Measurements from ENCODE around the gene GALNT7.
A peak's percentile ranks its signal among the peaks of the same experiment; 100 is the strongest.
"Not testable (repeated sequence)": the region's sequence is repeated elsewhere in the genome, so short reads cannot be mapped to it uniquely, and the experiment has no call there.

Gene GALNT7, protein sequence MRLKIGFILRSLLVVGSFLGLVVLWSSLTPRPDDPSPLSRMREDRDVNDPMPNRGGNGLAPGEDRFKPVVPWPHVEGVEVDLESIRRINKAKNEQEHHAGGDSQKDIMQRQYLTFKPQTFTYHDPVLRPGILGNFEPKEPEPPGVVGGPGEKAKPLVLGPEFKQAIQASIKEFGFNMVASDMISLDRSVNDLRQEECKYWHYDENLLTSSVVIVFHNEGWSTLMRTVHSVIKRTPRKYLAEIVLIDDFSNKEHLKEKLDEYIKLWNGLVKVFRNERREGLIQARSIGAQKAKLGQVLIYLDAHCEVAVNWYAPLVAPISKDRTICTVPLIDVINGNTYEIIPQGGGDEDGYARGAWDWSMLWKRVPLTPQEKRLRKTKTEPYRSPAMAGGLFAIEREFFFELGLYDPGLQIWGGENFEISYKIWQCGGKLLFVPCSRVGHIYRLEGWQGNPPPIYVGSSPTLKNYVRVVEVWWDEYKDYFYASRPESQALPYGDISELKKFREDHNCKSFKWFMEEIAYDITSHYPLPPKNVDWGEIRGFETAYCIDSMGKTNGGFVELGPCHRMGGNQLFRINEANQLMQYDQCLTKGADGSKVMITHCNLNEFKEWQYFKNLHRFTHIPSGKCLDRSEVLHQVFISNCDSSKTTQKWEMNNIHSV

DNA sequence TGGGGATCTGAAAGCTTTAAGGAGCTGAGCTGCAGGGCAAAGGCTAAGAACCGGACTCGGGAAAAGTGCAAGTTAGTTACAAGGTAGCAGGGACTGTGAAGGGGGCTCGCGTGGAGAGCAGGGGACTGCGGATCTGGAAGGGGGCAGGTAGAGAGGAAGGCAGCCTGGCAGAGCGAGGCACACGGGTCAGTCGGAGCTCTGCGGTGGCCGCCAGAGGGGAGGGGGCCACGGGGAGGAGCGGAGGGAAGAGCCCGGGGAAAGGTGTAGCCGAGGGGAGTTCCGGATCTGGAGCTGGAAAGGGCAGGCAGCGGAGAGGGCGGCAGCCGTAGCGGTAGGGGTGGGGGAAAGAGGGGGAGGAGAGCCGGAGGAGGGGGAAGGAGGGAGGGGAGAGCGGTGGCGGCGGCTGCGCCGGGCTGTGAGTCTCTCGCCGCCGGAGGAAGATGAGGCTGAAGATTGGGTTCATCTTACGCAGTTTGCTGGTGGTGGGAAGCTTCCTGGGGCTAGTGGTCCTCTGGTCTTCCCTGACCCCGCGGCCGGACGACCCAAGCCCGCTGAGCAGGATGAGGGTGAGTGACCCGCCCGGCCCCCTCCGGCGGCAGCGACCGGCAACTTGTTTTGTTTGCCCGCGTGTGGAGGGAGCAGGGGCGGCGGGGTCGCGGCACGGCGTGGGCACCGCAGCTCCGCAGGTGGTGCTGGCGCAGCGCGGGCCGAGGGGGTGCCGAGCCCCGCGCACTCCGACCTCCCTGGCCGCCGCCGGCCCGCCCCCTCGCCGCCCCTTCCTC is at the start of gene GALNT7:
GALNT7 (plus strand) TSS at position 416 of the 782 bp plus-strand sequence; CDS start at position 441, 25 bp downstream.
- DNase-seq (ENCODE audit: low read depth in 2 of 2), result no peak

DNA sequence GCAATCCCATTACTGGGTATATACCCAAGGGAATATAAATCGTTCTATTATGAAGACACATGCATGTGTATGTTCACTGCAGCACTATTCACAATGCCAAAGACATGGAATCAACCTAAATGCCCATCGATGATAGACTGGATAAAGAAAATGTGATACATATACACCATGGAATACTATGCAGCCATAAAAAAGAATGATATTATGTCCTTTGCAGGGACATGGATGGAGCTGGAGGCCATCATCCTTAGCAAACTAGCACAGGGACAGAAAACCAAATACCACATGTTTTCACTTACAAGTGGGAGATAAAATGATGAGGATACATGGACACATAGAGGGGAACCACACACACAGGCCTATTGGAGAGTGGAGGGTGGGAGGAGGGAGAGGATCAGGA is 49.8 kb upstream of the GALNT7 start:
- DNase-seq (ENCODE audit: low read depth in 2 of 2), result not testable (repeated sequence)

DNA sequence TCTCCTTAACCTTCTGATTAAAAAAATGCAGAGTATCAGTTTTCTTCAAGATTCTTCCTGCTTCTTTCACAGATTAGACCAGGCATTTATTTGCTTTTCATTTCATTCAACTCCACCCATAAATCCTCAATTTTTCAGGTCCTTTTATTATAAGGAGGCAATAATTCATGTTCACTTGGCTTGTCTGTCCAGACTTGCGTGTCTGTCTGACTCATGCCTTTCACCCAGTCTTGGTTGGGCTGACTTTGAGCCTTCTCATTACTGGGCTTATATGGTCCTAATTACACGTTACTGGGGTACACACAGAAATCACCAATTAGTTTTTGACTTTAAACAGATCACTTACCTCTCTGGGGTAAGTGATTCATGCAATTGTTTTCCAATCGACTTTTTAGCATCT is 48.8 kb upstream of the GALNT7 start:
- no peak for DNase-seq (ENCODE audit: low read depth in 2 of 2)

DNA sequence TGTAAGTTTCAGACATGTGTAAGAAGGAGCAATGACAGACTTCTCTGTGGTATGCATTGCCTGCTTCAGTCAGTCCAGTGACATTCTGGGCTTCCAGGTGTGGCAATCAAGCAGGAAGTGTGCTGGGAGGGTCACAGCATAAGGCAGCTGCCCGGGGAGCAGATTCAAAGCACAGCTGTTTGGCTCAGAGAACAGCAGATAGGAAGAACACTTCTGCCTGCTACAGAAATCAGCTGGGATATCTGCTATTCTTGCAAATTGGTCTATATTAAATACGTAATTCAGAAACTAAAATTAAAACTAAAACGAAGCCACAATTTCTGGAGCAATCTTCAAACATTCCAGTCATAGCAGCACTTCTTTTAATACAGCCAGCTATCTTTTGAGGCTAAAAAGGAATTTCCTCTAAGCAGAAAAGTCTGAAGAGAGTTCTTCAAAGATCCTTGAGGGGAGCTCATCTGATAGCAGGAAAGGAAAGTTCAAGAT is 47.5 kb upstream of the GALNT7 start:
- DNase-seq (ENCODE audit: low read depth in 2 of 2), result peak; percentile 12 to 13

DNA sequence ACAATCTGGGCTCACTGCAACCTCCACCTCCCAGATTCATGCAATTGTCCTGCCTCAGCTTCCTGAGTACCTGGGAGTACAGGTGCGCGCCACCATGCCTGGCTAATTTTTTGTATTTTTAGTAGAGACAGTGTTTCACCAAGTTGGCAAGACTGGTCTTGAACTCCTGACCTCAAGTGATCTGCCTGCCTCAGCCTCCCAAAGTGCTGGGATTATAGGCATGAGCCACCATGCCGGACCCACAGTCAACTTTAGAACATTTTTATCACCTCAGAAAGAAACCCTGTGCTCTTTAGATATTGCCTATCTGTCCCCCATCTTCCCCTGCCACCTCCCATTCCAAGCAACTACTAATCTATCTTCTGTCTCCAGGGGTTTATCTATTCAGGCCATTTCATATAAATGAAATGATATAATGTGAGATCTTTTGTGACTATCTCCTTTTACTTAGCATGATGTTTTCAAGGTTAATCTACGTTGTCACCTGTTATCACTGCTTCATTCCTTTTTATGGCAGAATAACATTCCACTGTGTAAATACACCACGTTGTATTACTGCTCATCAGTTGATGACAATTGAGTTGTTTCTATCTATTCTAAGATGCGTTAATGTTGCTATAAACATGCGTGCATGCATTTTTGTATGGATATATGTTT is 44.3 kb upstream of the GALNT7 start:
- no peak for DNase-seq (ENCODE audit: low read depth in 2 of 2)

DNA sequence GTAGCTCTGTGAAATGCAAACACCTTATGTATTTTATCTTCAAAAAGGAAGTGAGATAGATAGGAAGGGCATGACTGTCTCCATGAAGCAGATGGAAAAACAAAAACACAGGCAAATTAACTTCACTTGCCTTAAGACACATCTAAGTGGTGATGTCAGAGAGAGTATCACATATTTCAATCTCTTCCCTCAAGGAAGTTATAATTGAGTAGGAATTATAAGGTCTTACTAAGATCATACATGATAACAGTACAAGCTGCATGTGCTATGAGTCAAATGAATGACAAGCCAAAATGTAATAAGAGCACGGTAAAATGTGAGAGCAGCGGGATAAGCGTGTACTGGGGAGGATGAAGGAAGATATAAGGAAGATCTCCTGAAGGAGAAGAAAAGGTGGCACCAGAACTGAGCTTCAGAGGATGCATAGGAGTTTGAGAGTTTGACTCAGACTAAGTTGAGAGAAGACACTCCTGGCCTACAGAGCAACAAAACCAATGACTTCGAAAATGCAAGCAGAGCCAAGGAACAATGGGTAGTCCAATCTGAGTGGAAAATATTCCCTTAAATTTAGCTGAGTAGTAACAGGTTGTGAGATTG is 43.3 kb upstream of the GALNT7 start:
- no peak for DNase-seq (ENCODE audit: low read depth in 2 of 2)

DNA sequence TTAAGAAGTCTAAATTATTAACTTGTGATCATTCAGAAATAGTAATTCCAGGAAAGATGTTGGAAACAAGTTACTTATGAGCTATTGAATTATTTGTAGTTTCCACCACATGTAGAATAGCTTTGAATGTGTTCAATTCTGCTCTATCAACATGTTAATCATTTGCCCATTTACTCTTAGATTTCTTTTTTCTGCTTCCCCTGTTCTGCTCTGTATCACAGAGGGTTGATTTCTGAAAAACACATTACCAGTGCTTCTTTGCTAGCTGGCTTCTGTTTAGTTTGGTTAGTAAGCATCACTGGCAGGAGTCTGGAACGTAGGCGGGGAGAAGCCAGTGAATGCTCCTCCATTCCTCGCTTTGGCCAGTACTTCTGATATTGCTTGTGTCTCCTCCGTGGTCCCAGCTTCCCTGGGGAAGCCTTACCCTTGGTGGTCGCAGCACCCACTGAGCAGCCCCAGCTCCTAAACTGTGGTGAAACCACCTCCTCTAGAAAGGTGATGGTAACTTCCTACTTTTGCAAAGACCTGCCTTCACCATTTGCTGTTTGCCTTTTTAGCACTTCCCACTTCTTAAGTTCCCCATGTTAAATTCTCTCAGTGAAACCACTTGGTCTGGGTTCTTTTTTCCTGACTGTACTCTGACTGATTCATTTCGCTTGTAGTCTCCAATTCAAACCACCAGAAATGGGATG is 40.3 kb upstream of the GALNT7 start:
- no peak for DNase-seq (ENCODE audit: low read depth in 2 of 2)

DNA sequence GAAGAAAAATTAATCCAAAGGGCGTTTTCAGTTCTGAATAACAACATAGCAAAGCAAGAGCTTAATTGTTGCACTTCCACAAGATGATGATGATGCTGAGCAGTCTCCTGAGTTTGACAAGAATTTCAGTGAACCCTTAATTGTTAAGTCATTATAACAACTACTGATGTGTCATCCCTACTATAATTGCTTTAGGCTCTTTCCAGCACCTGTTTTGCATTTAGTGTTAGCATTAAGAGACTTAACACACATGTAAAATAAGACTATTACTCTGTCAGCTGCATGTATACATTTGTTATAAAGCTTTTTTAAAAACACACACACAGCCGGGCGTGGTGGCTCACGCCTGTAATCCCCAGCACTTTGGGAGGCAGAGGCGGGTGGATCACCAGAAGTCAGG is 37.9 kb upstream of the GALNT7 start:
- no peak for DNase-seq (ENCODE audit: low read depth in 2 of 2)

DNA sequence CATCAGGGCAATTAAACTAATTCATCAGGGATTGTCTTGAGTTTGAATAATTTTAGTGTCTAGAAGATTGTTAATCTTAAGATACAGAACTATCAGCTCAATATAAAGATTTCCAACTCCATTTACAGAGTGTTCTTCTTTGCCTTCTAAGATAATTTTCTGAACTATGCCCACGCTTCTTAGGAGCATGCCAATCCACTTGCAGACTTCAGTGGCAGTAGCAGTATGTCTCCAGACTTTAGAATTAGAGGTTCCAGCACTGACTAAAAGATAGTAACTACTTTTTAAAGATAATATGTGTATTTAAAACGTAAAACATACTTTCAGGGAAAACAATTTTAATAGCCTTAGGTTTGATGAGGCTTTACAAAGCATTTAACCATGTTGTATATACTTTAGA is 34.2 kb upstream of the GALNT7 start:
- DNase-seq (ENCODE audit: low read depth in 2 of 2), result no peak

DNA sequence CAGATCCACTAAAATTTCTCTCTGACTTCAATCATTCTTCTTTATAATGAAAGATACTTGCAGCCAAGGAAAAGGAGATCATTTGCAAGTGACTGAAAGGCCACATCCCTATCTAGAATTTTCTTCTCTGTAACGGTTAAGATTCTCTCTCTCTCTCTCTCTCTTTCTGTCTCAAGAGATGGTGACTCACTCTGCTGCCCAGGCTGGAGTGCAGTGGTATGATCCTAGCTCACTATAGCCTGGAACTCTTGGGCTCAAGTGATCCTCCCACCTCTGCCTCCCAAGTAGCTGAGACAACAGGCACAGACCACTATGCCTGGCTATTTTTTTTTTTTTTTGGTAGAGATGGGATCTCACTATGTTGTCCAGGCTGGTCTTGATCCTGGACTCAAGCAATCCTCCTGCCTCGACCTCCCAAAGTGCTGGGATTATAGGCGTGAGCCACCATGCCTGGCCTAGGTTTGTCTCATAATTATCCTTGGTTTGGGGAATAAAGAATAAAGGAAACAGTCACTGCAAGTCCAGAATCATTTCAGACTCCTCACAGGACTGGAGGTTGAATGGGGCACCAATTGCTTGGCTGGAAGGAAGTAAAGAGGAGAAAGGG is 33.3 kb upstream of the GALNT7 start:
- no peak for DNase-seq (ENCODE audit: low read depth in 2 of 2)

DNA sequence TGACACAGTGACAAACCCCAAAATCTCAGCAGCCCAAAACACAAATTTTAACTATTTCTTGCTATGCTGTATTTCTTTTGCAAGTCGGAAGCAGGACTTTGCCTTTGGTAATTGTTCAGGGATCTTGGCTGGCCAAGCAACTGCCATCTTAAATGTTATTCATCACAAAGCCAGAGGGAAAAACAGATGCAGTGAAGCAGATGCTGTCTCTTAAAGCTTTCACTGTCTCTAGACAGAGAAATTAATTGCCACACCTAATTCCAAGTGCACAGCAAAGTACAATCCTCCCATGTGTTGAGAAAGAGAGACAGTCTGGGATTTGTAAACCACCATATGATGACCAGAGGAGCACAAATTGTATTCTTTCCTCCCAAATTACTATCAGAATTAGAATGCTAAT is 30.0 kb upstream of the GALNT7 start:
- no peak for DNase-seq (ENCODE audit: low read depth in 2 of 2)

DNA sequence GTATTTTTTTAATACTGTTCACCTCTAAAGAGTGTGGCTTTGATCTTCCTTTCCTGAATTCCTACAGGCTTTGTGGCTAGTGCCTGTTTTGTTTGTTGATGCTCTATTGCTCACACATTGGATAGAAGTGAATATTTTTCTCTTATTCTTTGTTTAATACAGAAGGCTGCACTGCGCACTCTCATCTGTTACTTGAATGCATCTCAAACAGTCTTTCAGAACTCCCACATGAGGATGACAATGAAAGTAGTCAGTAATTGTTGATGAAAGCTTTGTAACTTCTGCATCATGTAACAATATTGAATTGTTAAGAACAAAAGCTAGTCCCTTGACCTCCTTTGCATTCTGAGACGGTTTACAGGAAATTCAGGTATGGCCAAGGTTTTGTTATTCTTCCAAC is 29.1 kb upstream of the GALNT7 start:
- no peak for DNase-seq (ENCODE audit: low read depth in 2 of 2)

DNA sequence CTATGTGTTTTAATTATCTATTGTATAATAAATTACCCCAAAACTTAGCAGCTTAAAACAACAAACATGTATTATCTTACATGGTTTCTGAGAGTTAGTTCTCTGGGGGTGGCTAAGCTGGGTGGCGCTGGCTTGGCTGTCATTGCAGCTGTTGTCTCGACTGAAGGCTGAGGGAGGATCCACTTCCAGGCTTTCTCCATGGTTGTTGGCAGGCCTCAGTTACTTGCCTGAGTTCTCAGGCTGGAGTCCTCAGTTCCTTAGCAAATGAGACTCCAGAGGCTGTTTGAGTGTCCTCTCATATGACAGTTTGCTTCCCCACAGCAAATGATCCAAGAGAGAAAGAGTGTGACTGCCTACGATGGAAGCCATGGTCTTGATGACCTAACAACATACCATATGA is 23.5 kb upstream of the GALNT7 start:
- no peak for DNase-seq (ENCODE audit: low read depth in 2 of 2)

DNA sequence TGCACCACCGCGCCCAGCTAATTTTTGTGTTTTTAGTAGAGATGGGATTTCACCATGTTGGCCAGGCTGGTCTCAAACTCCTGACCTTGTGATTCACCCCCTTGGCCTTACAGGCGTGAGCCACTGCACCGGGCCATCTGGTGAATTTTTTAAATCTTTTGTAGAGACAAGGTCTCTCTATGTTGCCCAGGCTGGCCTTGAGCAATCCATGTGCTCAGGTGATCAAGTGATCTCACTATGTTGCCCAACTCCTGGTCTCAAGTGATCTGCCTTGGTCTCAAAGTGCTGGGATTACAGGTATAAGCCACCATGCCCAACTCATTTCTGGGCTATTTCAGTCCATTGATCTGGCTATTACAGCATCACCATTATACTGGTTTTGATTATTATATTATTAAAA is 22.2 kb upstream of the GALNT7 start:
- DNase-seq (ENCODE audit: low read depth in 2 of 2), result no peak

DNA sequence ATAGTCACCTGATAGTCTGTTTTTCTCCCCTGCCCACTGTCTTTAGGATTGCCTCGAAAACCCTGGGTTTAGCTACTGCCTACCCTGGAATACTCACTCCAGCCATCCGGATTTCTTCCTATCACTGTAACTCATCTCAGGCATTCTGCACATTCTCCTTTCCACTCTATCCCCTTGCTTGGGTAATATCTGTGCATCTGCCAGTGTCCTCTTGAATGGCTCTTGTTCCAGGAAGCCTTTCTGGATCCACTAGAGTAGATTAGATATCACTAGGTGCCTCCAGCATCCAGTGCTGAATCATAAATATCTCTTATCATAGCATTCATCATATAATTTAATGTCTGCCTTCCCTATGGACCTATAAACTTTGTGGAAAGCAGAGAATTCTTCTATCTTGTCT is 17.1 kb upstream of the GALNT7 start:
- no peak for DNase-seq (ENCODE audit: low read depth in 2 of 2)

DNA sequence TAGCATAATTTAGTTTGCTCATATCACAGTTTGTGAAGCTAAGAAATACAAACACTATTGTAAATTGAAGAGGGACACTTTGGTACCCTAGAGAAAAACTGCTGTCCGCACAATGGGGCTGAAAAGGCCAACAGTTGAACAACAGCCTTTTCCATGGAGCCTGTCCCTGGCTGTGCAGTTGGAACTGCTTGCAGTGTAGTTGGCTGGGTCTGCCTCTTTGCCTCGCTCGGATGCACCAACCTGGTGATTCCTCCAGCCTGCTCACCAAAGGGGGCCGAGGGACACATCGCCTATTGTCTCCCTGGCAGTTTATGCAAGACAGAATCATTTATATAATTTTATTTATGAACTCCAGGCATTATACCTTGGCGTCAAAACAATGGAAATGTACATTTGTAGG is 16.5 kb upstream of the GALNT7 start:
- no peak for DNase-seq (ENCODE audit: low read depth in 2 of 2)

DNA sequence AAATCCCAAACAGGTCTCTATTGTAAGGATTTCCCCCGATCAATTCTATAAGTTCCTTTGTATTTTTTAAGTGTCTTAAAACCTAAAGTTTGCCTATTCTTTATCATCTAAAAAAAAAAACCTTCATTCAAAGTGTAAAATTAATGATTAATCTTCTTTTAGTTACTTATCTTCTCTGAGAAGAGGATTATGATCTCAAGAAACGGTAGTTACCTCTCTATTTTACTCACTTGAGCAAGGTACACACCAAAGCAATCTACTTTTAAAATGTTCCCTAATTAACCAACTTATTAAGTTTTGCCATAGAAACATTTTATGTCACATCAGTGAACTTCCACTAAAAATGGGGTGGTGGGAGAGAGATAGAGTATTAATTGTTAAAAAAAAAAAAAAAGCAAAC is 15.2 kb upstream of the GALNT7 start:
- DNase-seq (ENCODE audit: low read depth in 2 of 2), result no peak

DNA sequence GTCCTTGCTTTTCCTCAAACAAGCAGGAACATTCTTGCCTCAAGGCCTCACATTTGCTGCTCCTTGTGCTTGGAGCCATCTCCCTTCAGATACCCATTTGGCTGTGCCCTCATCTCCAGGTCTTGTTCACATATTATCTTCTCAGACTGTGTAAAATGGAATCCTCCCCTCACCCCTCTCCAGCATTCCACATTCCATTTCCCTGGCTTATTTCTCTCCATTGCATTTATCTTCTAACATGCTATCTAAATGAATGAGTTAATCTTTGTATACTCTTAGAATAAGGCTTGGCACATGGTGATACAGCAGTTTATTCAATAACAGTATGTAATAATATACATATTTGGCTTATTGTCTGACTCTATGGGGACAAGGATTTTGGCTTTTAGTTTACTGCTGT is 8.8 kb upstream of the GALNT7 start:
- no peak for DNase-seq (ENCODE audit: low read depth in 2 of 2)

DNA sequence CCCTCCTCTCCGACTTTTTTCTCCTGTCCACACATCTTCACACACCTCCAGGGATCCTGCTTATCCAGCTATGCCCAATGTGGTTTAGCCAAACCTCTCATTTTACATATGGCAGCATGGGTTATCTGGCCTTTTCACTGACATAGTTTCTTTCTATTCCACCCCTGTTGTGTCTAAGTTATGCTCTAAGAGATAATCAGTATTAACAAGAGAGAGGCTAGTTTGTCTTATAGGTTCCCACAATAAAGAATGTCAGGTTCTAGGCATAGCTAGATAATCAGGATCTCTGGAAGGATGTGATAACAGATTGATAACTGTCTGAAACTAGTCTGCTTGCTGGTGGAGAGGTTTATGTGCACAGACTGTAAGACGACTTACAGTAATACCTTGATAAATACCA is 7.7 kb upstream of the GALNT7 start:
- no peak for DNase-seq (ENCODE audit: low read depth in 2 of 2)

DNA sequence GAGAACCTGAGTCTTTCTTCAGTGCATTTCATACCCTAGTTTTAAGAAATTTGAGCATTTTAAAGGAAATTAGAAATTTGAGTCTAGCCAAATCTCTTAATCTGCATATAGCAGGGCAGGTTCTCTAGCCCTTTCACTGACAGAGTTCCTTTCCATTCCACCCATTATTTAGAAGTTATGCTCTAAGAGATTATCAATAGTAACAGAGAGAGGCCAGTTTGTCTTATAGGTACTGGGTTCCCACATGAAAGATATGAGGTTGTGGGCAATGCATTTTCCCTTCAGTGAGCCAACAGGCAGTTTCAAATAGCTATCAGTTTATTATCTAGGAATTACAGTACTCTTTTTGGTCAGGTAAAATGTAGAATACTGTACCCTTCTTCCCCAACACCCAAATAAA is 7.3 kb upstream of the GALNT7 start:
- no peak for DNase-seq (ENCODE audit: low read depth in 2 of 2)

DNA sequence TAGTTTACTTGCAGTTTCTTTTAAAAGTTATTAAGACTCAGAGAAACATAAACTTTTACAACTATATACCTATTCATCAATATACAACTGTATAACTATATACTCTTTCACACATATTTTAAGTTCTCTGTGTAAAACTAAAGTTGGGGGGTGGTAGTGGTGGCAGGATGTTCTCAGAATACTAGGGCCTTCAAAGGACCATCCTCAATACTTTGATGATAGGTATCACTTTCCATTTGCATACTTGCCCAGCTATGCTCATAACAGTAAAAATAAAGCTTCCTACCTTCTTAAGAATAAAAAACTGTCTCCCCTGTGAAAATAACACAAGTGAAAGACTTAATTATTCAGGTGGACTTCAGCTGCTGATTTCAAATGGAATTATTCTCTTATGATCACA is 2.9 kb upstream of the GALNT7 start:
- no peak for DNase-seq (ENCODE audit: low read depth in 2 of 2)

All from fibroblast of skin of left biceps (primary cell).